ENCODE data around the gene TCERG1L.

DNA sequence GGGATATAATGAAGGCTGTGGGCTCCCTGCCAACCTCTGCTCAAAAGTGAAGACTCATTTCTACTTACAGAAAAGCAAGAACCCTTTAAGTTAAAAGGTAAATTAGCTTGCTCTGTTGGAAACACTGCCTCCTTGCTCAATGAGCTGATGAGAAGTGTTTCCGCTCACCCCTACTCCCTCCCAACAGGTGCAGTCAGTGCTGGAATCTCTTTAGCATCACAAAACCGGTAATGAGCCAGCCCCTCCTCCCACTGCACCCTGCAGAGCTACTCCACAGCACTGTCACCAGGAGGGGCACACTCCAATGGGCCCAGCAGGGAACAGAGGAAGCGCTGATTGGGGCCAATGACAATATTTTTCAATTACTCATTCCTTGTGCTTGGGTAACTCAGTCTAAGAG is 262.5 kb downstream of the TCERG1L start:
- TF ChIP-seq, protein P1, sequence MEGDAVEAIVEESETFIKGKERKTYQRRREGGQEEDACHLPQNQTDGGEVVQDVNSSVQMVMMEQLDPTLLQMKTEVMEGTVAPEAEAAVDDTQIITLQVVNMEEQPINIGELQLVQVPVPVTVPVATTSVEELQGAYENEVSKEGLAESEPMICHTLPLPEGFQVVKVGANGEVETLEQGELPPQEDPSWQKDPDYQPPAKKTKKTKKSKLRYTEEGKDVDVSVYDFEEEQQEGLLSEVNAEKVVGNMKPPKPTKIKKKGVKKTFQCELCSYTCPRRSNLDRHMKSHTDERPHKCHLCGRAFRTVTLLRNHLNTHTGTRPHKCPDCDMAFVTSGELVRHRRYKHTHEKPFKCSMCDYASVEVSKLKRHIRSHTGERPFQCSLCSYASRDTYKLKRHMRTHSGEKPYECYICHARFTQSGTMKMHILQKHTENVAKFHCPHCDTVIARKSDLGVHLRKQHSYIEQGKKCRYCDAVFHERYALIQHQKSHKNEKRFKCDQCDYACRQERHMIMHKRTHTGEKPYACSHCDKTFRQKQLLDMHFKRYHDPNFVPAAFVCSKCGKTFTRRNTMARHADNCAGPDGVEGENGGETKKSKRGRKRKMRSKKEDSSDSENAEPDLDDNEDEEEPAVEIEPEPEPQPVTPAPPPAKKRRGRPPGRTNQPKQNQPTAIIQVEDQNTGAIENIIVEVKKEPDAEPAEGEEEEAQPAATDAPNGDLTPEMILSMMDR (conservative IDR thresholded peaks at IDR 0.05): no peak
- no peak for TF ChIP-seq EZH2 (IDR thresholded peaks at IDR 0.05; ENCODE audit: low read depth)

All from PC-9 (cell line).